ENCODE measurements around the gene RNF19B. TPM values are rescaled to one million over a fixed set of nuclear protein-coding genes. Genes with fewer than 3 reads are reported as not detected.
"Not testable (repeated sequence)": the region's sequence is repeated elsewhere in the genome, so short reads cannot be mapped to it uniquely, and the experiment has no call there.

The RNF19B gene
- total and polyA plus RNA-seq, 5 experiments from 2014 or later, result 0.44 to 21.6 (median 1.8) TPM

DNA sequence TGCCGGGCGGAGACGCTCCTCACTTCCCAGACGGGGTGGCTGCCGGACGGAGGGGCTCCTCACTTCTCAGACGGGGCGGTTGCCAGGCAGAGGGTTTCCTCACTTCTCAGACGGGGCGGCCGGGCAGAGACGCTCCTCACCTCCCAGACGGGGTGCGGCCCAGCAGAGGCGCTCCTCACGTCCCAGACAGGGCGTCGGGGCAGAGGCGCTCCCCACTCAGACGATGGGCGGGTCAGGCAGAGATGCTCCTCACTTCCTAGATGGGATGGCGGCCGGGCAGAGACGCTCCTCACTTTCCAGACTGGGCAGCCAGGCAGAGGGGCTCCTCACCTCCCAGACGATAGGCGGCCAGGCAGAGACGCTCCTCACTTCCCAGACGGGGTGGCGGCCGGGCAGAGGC is 10.4 kb upstream of the RNF19B start:
- ATAC-seq, POLR2A ChIA-PET, DNase-seq, H3K27ac Mint-ChIP-seq, H3K9me3 Mint-ChIP-seq, H3K36me3 Mint-ChIP-seq: not testable (repeated sequence)
- H3K27me3 Mint-ChIP-seq, result peaks cover 14 to 25% (median 21%) of the 10 kb centered on the region in 5 donors
- peak overlapping the region in 1 of 10 donors; percentile 22 for H3K4me3 Mint-ChIP-seq
- H3K4me1 Mint-ChIP-seq, result peaks cover 6 to 16% (median 9%) of the 10 kb centered on the region in 4 donors

DNA sequence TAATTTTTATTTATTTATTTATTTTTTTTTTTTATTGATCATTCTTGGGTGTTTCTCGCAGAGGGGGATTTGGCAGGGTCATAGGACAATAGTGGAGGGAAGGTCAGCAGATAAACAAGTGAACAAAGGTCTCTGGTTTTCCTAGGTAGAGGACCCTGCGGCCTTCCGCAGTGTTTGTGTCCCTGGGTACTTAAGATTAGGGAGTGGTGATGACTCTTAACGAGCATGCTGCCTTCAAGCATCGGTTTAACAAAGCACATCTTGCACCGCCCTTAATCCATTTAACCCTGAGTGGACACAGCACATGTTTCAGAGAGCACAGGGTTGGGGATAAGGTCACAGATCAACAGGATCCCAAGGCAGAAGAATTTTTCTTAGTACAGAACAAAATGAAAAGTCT is 8.8 kb upstream of the RNF19B start:
- H3K4me1 Mint-ChIP-seq, H3K27ac Mint-ChIP-seq, H3K9me3 Mint-ChIP-seq, POLR2A ChIA-PET, ATAC-seq, DNase-seq, H3K36me3 Mint-ChIP-seq: not testable (repeated sequence)
- H3K4me3 Mint-ChIP-seq, result peak overlapping the region in 1 of 10 donors; percentile 48
- peaks cover 14 to 25% (median 21%) of the 10 kb centered on the region in 5 donors for H3K27me3 Mint-ChIP-seq

DNA sequence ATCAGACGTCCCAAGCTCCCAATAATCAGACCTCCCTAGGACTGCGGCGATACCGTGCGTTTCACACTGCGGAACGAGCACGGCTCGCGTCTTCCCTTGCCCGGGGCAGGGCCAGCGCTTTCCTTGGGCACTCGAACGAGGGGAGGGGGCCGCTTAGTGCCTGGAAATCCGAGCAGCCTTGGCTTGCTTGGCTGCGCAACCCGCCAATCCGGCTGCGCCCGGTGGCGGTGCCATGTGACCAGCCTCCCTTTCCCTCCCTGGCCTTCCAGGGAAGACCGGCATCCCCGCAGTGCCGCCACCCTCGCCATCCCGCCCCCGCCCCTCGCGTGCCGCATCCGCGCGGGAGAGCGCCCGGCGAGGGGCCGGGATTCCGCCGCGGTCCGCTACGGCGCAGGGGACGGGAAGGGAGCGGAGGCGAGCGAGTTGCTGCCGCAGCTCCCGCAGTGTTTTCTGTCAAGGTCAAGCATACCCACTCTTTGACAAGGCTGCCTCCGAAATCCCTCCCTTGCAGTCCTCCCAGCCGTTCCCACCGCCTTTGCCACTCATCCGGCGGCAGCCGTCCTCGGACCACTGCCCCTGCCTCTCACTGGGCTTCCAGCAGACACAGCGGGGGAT is 8.3 kb upstream of the RNF19B start:
- peak overlapping the region; percentile 21 to 69 (median 50) for H3K4me3 Mint-ChIP-seq
- H3K27me3 Mint-ChIP-seq, result peaks cover 14 to 25% (median 22%) of the 10 kb centered on the region in 5 donors
- no peak overlapping the region for H3K27ac Mint-ChIP-seq
- H3K36me3 Mint-ChIP-seq, result peaks cover 0 to 2% (median 0%) of the 10 kb centered on the region in 3 donors
- POLR2A ChIA-PET, result interaction anchor here (0.9 kb wide), 1 partner anchor 8 kb away, joined by 3 read pairs; no protein-coding TSS in a partner anchor
- peaks cover 8 to 9% (median 9%) of the 10 kb centered on the region in 4 donors for H3K4me1 Mint-ChIP-seq
- DNase-seq (no peak), ATAC-seq (peak; percentile 32 to 56)
- H3K9me3 Mint-ChIP-seq, result no peaks in the 10 kb centered on the region

DNA sequence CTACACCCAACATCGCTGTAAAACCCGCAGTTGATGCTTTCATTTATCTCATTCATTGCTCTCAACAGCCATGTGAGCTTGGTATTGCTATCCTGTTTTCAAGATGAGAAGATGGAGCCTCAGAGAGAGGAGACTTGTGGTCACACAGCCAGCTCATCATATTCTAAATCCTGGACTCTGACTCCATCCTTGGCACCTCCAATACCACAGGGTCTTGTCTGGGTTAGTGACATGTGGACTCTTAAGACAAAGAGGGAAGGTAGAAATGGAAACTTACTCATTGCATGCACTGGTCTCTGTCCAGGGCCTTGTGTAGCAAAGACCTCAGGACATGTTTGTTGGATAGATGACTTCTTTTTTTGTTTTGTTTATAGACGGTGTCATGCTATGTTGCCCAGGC is 7.0 kb upstream of the RNF19B start:
- no peak for DNase-seq
- H3K4me1 Mint-ChIP-seq, result peaks cover 8 to 9% (median 8%) of the 10 kb centered on the region in 4 donors
- ATAC-seq, result no peak
- peak overlapping the region in 1 of 10 donors; percentile 14 for H3K4me3 Mint-ChIP-seq
- no peak overlapping the region for H3K27ac Mint-ChIP-seq
- peaks cover 14 to 28% (median 22%) of the 10 kb centered on the region in 5 donors for H3K27me3 Mint-ChIP-seq
- POLR2A ChIA-PET, result no interaction called here
- peaks cover 0 to 2% (median 0%) of the 10 kb centered on the region in 3 donors for H3K36me3 Mint-ChIP-seq
- no peaks in the 10 kb centered on the region for H3K9me3 Mint-ChIP-seq

DNA sequence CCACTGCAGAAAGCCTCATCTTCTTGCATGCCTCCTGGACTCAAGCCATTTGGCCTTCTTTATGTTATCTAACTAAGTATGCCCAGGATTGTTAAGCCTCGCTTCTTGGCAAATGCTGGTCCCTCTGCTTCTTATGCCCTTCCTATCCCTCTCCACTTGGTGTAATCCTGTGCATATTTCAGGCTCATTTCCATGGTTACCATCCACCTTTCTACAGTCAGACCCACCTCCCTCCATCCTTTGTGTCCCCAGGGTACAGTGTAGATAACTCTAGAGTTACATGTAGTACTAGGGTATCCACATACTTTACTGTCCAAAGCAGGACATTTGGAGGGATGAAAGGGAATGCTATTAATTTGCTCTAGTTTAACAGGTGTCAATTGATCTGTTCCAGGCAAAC is 6.5 kb upstream of the RNF19B start:
- ATAC-seq (no peak), DNase-seq (no peak)
- Mint-ChIP-seq H3K27ac (no peak overlapping the region), H3K36me3 (peaks cover 0 to 2% (median 0%) of the 10 kb centered on the region in 3 donors), H3K9me3 (no peaks in the 10 kb centered on the region), H3K4me1 (peaks cover 8 to 9% (median 8%) of the 10 kb centered on the region in 4 donors), H3K4me3 (no peak overlapping the region), H3K27me3 (peaks cover 14 to 28% (median 22%) of the 10 kb centered on the region in 5 donors)
- POLR2A ChIA-PET, result no interaction called here

DNA sequence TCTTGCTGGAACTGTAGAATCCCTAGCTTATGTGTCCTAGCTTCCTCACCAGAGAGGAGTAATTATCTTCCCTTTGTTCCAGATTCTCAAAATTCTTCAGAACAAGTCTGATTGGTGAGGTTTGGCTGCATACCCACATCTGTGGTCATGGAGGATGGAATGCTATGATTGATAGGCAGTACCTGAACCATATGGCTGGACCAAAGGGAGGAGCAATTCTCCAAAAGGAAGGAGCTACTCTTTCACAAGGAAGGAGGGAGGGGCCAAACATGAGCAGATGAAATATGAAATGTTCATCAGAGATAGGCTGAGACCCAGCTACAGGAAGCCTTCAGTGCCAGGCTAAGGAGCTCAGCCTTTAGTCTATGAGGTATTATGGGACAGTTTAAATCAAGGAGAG is 5.0 kb upstream of the RNF19B start:
- H3K27ac Mint-ChIP-seq, result peak overlapping the region in 1 of 10 donors; percentile 4
- peaks cover 14 to 28% (median 22%) of the 10 kb centered on the region in 5 donors for H3K27me3 Mint-ChIP-seq
- H3K9me3 Mint-ChIP-seq, result no peaks in the 10 kb centered on the region
- H3K4me3 Mint-ChIP-seq, result no peak overlapping the region
- ATAC-seq, result no peak
- peaks cover 8 to 13% (median 10%) of the 10 kb centered on the region in 4 donors for H3K4me1 Mint-ChIP-seq
- peaks cover 0 to 2% (median 0%) of the 10 kb centered on the region in 3 donors for H3K36me3 Mint-ChIP-seq
- no peak for DNase-seq
- POLR2A ChIA-PET, result interaction anchor here (0.7 kb wide), 2 partner anchors 71 to 326 kb away, joined by 3 read pairs; no protein-coding TSS in a partner anchor

DNA sequence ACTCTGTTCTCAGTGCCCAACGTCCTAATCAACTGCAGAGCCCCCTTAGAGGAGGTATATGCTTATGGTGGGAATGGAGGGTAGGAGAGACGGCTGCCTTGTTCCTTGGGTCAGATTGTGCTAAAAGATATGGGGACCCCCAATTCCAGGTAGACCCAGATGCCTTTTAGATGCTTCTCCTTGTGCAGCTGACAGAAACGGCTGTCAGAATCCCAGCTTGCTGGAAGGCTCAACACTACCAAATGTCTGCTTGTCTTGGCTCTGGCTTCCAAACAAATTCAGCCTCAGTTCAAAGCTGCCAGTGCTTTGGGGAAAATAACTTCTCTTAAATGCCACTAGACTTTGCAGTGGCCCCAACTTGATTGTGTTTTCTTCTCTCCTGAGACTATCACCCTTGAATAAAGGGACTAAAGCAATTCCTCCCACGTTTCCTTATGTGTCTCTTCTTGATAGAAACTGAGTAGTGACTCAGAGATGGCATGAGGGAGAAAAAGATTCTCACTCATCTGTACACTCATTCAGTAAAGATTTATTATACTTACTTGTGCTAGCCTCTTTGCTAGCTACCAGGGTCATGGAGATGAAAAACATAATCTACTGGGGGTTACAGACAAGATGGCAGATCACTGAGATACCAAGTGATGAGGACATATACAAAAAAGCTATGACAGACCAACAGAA is 3.4 kb upstream of the RNF19B start:
- peaks cover 14 to 26% (median 22%) of the 10 kb centered on the region in 5 donors for H3K27me3 Mint-ChIP-seq
- peaks cover 10 to 17% (median 14%) of the 10 kb centered on the region in 4 donors for H3K4me1 Mint-ChIP-seq
- peaks cover 0 to 2% (median 0%) of the 10 kb centered on the region in 3 donors for H3K36me3 Mint-ChIP-seq
- H3K4me3 Mint-ChIP-seq, result no peak overlapping the region
- DNase-seq (no peak), ATAC-seq (no peak)
- H3K27ac Mint-ChIP-seq, result no peak overlapping the region
- no peaks in the 10 kb centered on the region for H3K9me3 Mint-ChIP-seq
- POLR2A ChIA-PET, result no interaction called here

DNA sequence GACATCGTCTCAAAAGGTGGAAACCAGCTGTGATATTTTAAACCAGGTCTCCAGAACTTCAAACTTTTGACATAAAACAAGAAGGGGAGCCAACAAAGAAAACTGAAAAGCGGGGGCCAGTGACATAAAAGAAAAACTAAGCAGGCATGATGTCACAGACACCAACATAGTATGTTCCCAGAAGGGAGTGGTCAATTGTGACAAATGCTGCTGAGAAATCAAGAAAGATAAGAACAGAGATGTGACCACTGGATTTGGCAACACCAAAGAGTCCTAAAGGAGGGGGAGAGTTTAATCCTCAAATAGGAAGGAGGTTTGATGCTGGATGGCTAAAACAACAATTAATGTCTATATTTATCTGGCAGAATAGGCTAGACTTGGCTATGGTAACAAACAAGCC is 2.3 kb upstream of the RNF19B start:
- H3K27ac Mint-ChIP-seq, result peak overlapping the region in 2 of 10 donors; percentile 60 to 73
- DNase-seq (no peak), ATAC-seq (no peak)
- H3K27me3 Mint-ChIP-seq, result peaks cover 6 to 17% (median 14%) of the 10 kb centered on the region in 5 donors
- peak overlapping the region in 2 of 10 donors; percentile 40 to 65 for H3K4me3 Mint-ChIP-seq
- H3K36me3 Mint-ChIP-seq, result no peaks in the 10 kb centered on the region
- no peaks in the 10 kb centered on the region for H3K9me3 Mint-ChIP-seq
- POLR2A ChIA-PET, result interaction anchor here (3.8 kb wide), 1 partner anchor 14 kb away, joined by 60 read pairs; no protein-coding TSS in a partner anchor
- H3K4me1 Mint-ChIP-seq, result peaks cover 13 to 20% (median 16%) of the 10 kb centered on the region in 4 donors

DNA sequence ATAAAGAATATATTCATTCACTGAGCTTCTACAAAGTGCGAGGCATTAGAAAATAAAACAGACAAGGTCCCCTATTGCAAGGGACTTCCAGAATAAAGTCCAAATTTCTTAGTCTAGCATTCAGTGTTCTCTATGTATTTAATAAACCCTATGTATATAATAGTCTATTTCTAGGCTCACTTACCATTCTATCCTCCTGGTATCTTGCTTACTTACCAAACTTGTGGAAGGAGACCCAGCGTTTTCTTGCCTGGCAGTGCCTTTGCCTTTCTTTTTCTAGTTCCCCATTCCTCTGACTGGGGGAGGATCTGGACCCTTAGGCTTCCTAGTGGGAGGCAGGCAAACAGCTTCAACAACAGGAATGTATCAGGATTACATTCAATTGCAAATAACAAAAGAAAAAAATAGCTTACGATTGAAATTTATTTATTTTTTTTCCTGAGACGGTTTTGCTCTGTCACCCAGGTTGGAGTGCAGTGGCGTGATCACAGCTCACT is 690 bp upstream of the RNF19B start:
- H3K4me1 Mint-ChIP-seq, result peaks cover 16 to 34% (median 28%) of the 10 kb centered on the region in 4 donors
- no peak for DNase-seq

DNA sequence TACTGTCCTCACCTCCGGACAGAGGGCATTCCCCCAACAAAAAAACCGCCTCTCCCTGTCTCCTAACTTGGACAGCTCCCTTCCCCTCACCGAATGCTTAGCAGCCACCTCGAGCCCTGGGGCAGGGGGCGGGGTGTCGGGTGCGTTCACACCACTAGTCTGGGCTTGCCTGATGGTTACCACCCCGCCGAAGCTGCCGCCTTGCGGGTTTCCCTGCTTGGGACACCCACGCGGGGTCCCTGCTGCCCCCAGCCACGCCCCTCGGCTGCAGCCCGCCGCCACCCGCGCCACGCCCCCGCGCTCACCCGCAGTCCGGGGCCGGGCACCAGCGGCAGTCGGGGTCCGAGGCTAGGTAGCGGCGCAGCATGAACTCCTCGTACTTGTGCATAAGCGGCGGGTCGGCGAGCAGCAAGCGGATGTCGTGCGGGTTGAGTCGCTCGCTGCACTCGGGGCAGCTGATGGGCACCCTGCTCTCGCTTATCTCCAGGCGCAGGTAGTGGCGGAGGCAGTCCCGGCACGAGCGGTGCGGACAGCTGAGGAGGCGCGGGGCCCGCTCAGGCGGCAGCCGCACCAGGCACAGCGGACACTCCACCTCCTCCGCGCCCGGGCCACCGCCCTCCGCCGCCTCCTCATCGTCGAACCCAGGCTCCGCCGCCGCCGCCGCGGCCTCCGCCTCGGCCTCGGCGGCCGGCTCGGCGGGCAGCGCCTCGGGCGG is 706 bp downstream of the RNF19B start:
- H3K27me3 Mint-ChIP-seq, result peaks cover 0 to 3% (median 0%) of the 10 kb centered on the region in 5 donors
- peak overlapping the region in 8 of 10 donors; percentile 52 to 87 (median 78) for H3K27ac Mint-ChIP-seq
- DNase-seq (peak; percentile 33 to 76 (median 56)), ATAC-seq (peak; percentile 40 to 48)
- no peaks in the 10 kb centered on the region for H3K36me3 Mint-ChIP-seq
- H3K4me1 Mint-ChIP-seq, result peaks cover 17 to 45% (median 37%) of the 10 kb centered on the region in 4 donors
- POLR2A ChIA-PET, result interaction anchor here (0.5 to 3.8 kb wide), 19 partner anchors 11 to 1322 kb away, joined by 3 to 60 read pairs (median 4); partner anchors contain the start of genes AZIN2, RBBP4 and ZBTB8OS
- H3K4me3 Mint-ChIP-seq, result peak overlapping the region; percentile 77 to 93 (median 88)
- no peaks in the 10 kb centered on the region for H3K9me3 Mint-ChIP-seq

More for the DNA sequence above, 690 bp upstream of the RNF19B start:
- no peak for ATAC-seq
- POLR2A ChIA-PET, result interaction anchor here (1.0 to 3.8 kb wide), 12 partner anchors 13 to 314 kb away, joined by 3 to 60 read pairs (median 6); partner anchors contain the start of genes AK2, AZIN2, RBBP4 and ZBTB8OS
- Mint-ChIP-seq H3K4me3 (peak overlapping the region; percentile 84 to 93 (median 90)), H3K9me3 (no peaks in the 10 kb centered on the region), H3K27ac (peak overlapping the region; percentile 76 to 96 (median 94)), H3K27me3 (peaks cover 0 to 3% (median 0%) of the 10 kb centered on the region in 5 donors), H3K36me3 (no peaks in the 10 kb centered on the region)

DNA sequence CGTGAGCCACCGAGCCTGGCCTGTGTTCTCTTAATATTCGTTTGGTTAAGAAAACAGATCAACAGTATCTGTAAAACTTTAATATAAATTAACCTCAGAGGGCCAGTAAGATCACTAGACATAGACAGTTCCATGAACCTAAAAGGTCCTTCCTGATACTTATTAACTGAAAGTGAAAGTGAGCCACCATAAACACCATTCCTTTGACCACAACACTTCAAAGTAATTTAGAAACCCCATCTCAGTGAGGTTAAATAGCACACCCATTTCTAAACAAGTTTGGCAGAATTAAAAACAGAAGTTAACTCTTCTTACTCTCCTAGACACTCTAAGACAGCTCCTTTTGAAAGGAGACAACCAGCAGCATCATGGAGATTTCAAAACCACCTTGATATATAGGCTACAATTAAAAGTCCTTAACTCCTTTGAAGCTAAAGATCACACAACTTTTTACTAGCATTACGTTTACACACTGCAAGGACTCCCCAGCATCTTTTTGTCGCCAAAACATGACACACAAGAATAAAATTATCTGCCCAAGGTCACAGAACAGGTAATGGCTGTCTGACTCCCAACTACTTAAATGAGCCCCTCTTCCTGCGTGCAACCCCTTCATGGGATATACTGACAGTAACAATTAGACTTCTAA is 2.2 kb downstream of the RNF19B start:
- POLR2A ChIA-PET, result interaction anchor here (0.8 to 0.9 kb wide), 2 partner anchors 8 to 854 kb away, joined by 3 read pairs; partner anchors contain the start of gene KPNA6
- Mint-ChIP-seq H3K9me3 (no peaks in the 10 kb centered on the region), H3K36me3 (no peaks in the 10 kb centered on the region), H3K27ac (peak overlapping the region in 9 of 10 donors; percentile 15 to 83 (median 64)), H3K4me3 (peak overlapping the region; percentile 77 to 93 (median 88)), H3K27me3 (peaks cover 0 to 3% (median 0%) of the 10 kb centered on the region in 5 donors), H3K4me1 (peaks cover 24 to 59% (median 52%) of the 10 kb centered on the region in 4 donors)
- DNase-seq, result peak in 2 of 10 donors; percentile 7 to 15
- no peak for ATAC-seq

Measured in naive thymus-derived CD8-positive, alpha-beta T cell (primary cell).